SU-DHL-6 (cell line): Measurements from ENCODE around the gene SLC41A3.
"Not testable (repeated sequence)": the region's sequence is repeated elsewhere in the genome, so short reads cannot be mapped to it uniquely, and the experiment has no call there.

Experiments
- H2AFZ ChIP-seq: fragments of 200-600 bp; sonication (generic); 2 replicates; pipeline ENCODE4 v1.6.1; 2014; ENCODE audit warnings: low read depth, mild to moderate bottlenecking, moderate library complexity, mixed read lengths, antibody characterized with exemption, low read length; ENCODE audit not compliant: severe bottlenecking
- H3F3A ChIP-seq: fragments of 200-600 bp; shearing (Covaris generic); 2 replicates; pipeline ENCODE4 v1.6.0; 2016; ENCODE audit warnings: antibody characterized with exemption, mild to moderate bottlenecking; ENCODE audit not compliant: insufficient read depth
- H3K27ac ChIP-seq: fragments of 200-600 bp; sonication (generic); 2 replicates; pipeline ENCODE4 v1.5.1; 2016; ENCODE audit warnings: low read depth, mild to moderate bottlenecking, low read length, moderate library complexity, mixed read lengths
- H3K27me3 ChIP-seq: fragments of 200-600 bp; sonication (generic), shearing (Covaris generic); 2 replicates; pipeline ENCODE4 v1.6.0; 2014; ENCODE audit warnings: mild to moderate bottlenecking, low read length
- H3K36me3 ChIP-seq: fragments of 200-600 bp; sonication (generic); 2 replicates; pipeline ENCODE4 v1.6.1; 2014; ENCODE audit warnings: mild to moderate bottlenecking, low read length, mixed read lengths
- H3K4me2 ChIP-seq: fragments of 300-600, 200-600 bp; shearing (Covaris generic), sonication (generic); 2 replicates; pipeline ENCODE4 v1.6.0; 2014; ENCODE audit warnings: low read length, low read depth, mild to moderate bottlenecking; ENCODE audit not compliant: poor library complexity, severe bottlenecking
- H3K4me3 ChIP-seq: fragments of 200-600 bp; sonication (generic); 2 replicates; pipeline ENCODE4 v1.5.1; 2014; ENCODE audit warnings: antibody characterized with exemption, low read length, mild to moderate bottlenecking, mixed read lengths; ENCODE audit not compliant: insufficient read depth, poor library complexity, severe bottlenecking
- H3K79me2 ChIP-seq: fragments of 200-600 bp; sonication (generic); 2 replicates; pipeline ENCODE4 v1.6.1; 2014; ENCODE audit warnings: mild to moderate bottlenecking, low read length, moderate library complexity; ENCODE audit not compliant: insufficient read depth
- H3K9ac ChIP-seq: fragments of 200-600 bp; sonication (generic); 2 replicates; pipeline ENCODE4 v1.7.0; 2014; ENCODE audit warnings: mild to moderate bottlenecking, low read length
- H3K9me2 ChIP-seq: fragments of 200-600 bp; sonication (generic); replicated peaks from 2 replicates; pipeline ENCODE4 v1.6.1; 2014; ENCODE audit warnings: low read length; ENCODE audit not compliant: insufficient read depth
- H3K9me3 ChIP-seq: fragments of 200-600 bp; sonication (generic); 2 replicates; pipeline ENCODE4 v1.6.1; 2014; ENCODE audit warnings: low read length, mixed read lengths; ENCODE audit not compliant: insufficient read depth
- H4K20me1 ChIP-seq: fragments of 200-600 bp; sonication (generic); 2 replicates; pipeline ENCODE4 v1.6.1; 2014; ENCODE audit warnings: low read depth, mild to moderate bottlenecking, antibody characterized with exemption, low read length, moderate library complexity, mixed read lengths
- EZH2phosphoT487 ChIP-seq: fragments of 200-600 bp; sonication (generic), shearing (Covaris generic); conservative IDR thresholded peaks from 2 replicates; pipeline ENCODE4 v1.6.1; 2018; ENCODE audit warnings: mild to moderate bottlenecking, antibody characterized with exemption, low read length, moderate library complexity, mixed read lengths
- TF ChIP-seq, protein P1 (sequence below): fragments of 200-600 bp; sonication (generic); IDR thresholded peaks from one replicate; pipeline ENCODE4 v1.5.1; 2017; ENCODE audit warnings: antibody characterized with exemption, mild to moderate bottlenecking, low read length, moderate library complexity; ENCODE audit not compliant: insufficient read depth, poor library complexity, severe bottlenecking

The SLC41A3 gene

DNA sequence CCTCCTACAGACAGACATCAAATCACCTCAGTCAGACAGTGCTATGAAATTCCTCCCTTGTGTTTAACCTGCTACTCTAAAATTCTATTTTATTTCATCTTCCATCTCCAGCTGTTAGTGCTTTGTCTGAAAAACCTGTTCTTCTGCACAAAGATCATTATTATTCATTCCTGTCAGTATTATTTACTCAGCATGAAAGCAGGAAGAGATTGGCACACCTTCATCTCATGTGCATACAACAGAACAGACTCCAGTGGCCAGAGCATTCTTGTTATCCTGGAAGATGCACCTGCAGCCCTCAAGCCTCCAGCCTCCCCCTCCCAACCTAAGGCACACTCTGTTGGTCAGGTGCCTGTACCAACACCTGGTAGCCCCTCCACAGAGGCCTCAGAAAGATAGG, 116.8 kb downstream of the SLC41A3 start:
- Histone ChIP-seq H3K27me3 (no peaks in the 10 kb centered on the region), H3K4me3 (no peak overlapping the region), H3K9ac (no peak overlapping the region), H3K9me3 (no peaks in the 10 kb centered on the region), H3F3A (no peaks in the 10 kb centered on the region), H4K20me1 (no peaks in the 10 kb centered on the region), H3K4me2 (no peak overlapping the region), H3K79me2 (no peaks in the 10 kb centered on the region), H2AFZ (no peak overlapping the region), H3K9me2 (no peaks in the 10 kb centered on the region), H3K27ac (no peak overlapping the region), H3K36me3 (no peaks in the 10 kb centered on the region)
- TF ChIP-seq, protein P1, sequence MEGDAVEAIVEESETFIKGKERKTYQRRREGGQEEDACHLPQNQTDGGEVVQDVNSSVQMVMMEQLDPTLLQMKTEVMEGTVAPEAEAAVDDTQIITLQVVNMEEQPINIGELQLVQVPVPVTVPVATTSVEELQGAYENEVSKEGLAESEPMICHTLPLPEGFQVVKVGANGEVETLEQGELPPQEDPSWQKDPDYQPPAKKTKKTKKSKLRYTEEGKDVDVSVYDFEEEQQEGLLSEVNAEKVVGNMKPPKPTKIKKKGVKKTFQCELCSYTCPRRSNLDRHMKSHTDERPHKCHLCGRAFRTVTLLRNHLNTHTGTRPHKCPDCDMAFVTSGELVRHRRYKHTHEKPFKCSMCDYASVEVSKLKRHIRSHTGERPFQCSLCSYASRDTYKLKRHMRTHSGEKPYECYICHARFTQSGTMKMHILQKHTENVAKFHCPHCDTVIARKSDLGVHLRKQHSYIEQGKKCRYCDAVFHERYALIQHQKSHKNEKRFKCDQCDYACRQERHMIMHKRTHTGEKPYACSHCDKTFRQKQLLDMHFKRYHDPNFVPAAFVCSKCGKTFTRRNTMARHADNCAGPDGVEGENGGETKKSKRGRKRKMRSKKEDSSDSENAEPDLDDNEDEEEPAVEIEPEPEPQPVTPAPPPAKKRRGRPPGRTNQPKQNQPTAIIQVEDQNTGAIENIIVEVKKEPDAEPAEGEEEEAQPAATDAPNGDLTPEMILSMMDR = no peak
- TF ChIP-seq EZH2phosphoT487 = no peak

DNA sequence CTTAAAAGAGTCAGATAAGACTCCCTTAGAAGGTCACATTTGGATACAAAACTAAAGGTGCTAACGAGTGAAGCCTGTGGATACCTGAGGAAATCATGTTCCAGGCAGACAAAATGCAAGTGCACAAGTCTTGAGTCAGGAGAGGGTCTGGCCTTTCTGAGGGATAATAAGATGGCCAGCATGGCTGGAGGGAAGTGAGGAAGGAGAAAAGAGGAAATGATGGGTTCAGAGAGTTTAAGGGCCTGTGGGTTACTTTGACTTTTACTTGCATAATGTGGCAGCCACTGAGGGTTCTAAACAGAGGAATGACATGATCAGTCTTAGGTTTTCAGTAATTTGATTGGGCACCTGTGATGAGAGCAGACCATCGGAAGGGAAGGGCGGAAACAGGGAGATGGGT, 118.4 kb downstream of the SLC41A3 start:
- Histone ChIP-seq H3K27ac (no peak overlapping the region), H3K79me2 (no peaks in the 10 kb centered on the region), H3K27me3 (no peaks in the 10 kb centered on the region), H2AFZ (no peak overlapping the region), H3F3A (no peaks in the 10 kb centered on the region), H3K9me2 (no peaks in the 10 kb centered on the region), H3K4me2 (no peak overlapping the region), H4K20me1 (no peaks in the 10 kb centered on the region), H3K9me3 (no peaks in the 10 kb centered on the region), H3K9ac (no peak overlapping the region), H3K36me3 (no peaks in the 10 kb centered on the region), H3K4me3 (no peak overlapping the region)
- TF ChIP-seq EZH2phosphoT487 = no peak
- TF ChIP-seq, protein P1 = no peak

DNA sequence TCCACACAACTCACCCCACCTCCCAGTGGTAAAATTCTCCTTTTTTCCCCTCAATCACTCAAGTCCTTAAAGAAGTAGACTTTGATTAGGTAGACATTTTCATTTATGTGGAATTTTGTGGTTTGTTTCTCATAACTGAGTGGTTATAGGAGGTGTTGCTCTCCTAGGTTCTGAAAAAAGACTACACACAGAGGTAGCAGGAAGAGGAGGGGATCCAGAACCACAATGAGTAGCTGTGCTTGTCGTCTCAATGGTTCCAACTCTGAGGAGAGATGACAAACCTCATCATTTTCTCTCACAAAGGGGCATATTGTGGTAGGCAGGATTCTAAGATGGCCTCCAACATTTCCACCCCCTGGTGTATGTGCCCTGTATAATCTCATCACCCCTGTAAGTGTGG, 120.1 kb downstream of the SLC41A3 start:
- H3K9ac ChIP-seq, H3K9me3 ChIP-seq, H3K4me2 ChIP-seq, H3K27me3 ChIP-seq, H3K27ac ChIP-seq, H2AFZ ChIP-seq, H3K4me3 ChIP-seq, H3K79me2 ChIP-seq, H3F3A ChIP-seq, H4K20me1 ChIP-seq, H3K36me3 ChIP-seq, H3K9me2 ChIP-seq: not testable (repeated sequence)

GRCh38 chr3:125961289-125961589, 122.7 kb downstream of the SLC41A3 start:
- Histone ChIP-seq H3K27me3 (no peaks in the 10 kb centered on the region), H4K20me1 (no peaks in the 10 kb centered on the region), H2AFZ (no peak overlapping the region), H3K79me2 (no peaks in the 10 kb centered on the region), H3K36me3 (no peaks in the 10 kb centered on the region), H3K9me2 (no peaks in the 10 kb centered on the region), H3K4me2 (no peak overlapping the region), H3F3A (no peaks in the 10 kb centered on the region), H3K4me3 (no peak overlapping the region), H3K27ac (no peak overlapping the region), H3K9me3 (no peaks in the 10 kb centered on the region), H3K9ac (no peak overlapping the region)
- TF ChIP-seq, protein P1 = no peak
- no peak for TF ChIP-seq EZH2phosphoT487
